CD14-positive monocyte (primary cell): ENCODE data around the gene CYP2A6. TPM values are rescaled to one million over a fixed set of nuclear protein-coding genes. Genes with fewer than 3 reads are reported as not detected.

Experiments used
- DNase-seq, 3 donors: peaks; one replicate each; pipeline ENCODE4 v3.0.0-alpha.2; 2011 to 2022
- H2AFZ ChIP-seq: 2 replicates; pipeline ENCODE4 v1.6.0; 2012; ENCODE audit warnings: mild to moderate bottlenecking, low read depth, low read length, inconsistent platforms; ENCODE audit not compliant: insufficient read depth, poor library complexity, severe bottlenecking
- H3K27ac ChIP-seq, 2 donors: 1 replicate in 1 of 2; 2 replicates in 1 of 2; pipeline ENCODE4 v1.5.1; 2012 to 2013; ENCODE audit warnings: low read length in 2 of 2, control low read depth in 1 of 2, inconsistent platforms in 1 of 2, low read depth in 1 of 2, mild to moderate bottlenecking in 1 of 2
- H3K27me3 ChIP-seq, 2 donors: one replicate each; pipeline versions ENCODE4 v1.6.0 to v1.6.1; 2011 to 2013; ENCODE audit warnings: low read length in 2 of 2; ENCODE audit not compliant: control insufficient read depth in 2 of 2, insufficient read depth in 2 of 2
- H3K36me3 ChIP-seq, 2 donors: replicated peaks in 1 of 2; 1 replicate in 1 of 2; 2 replicates in 1 of 2; pipeline versions ENCODE4 v1.5.1 to v1.6.1; 2012 to 2013; ENCODE audit warnings: low read length in 2 of 2, control low read depth in 1 of 2, inconsistent platforms in 1 of 2, mild to moderate bottlenecking in 1 of 2; ENCODE audit not compliant: insufficient read depth in 2 of 2, control insufficient read depth in 1 of 2
- H3K4me1 ChIP-seq, 2 donors: 1 replicate in 1 of 2; 2 replicates in 1 of 2; pipeline versions ENCODE4 v1.5.1 to v1.6.1; 2012 to 2013; ENCODE audit warnings: low read length in 2 of 2, control low read depth in 1 of 2, inconsistent platforms in 1 of 2, mild to moderate bottlenecking in 1 of 2, moderate library complexity in 1 of 2; ENCODE audit not compliant: insufficient read depth in 2 of 2, control insufficient read depth in 1 of 2
- H3K4me2 ChIP-seq: replicated peaks from 2 replicates; pipeline ENCODE3; 2012; ENCODE audit warnings: low read length, moderate library complexity, mild to moderate bottlenecking; ENCODE audit not compliant: poor library complexity, severe bottlenecking; ENCODE audit errors: extremely low read depth
- H3K4me3 ChIP-seq, 3 experiments: fragments of 200-600 bp in 1 of 3; sonication (generic) in 1 of 3; replicated peaks in 1 of 3; 1 replicate in 2 of 3; 2 replicates in 1 of 3; pipeline ENCODE4 v1.5.1; 2011 to 2013; ENCODE audit warnings: low read length in 3 of 3, mild to moderate bottlenecking in 3 of 3, control low read depth in 2 of 3, low read depth in 2 of 3, inconsistent platforms in 1 of 3, moderate library complexity in 1 of 3
- H3K79me2 ChIP-seq: 2 replicates; pipeline ENCODE4 v1.6.0; 2012; ENCODE audit warnings: mild to moderate bottlenecking, control low read depth, inconsistent platforms, low read length, moderate library complexity; ENCODE audit not compliant: insufficient read depth
- H3K9ac ChIP-seq: 2 replicates; pipeline ENCODE4 v1.6.0; 2017; ENCODE audit warnings: low read length, mild to moderate bottlenecking; ENCODE audit not compliant: insufficient read depth, poor library complexity, severe bottlenecking
- H3K9me3 ChIP-seq, 2 donors: replicated peaks in 1 of 2; 1 replicate in 1 of 2; 2 replicates in 1 of 2; pipeline versions ENCODE4 v1.5.1 to v1.6.1; 2012 to 2013; ENCODE audit warnings: low read length in 2 of 2, control low read depth in 1 of 2; ENCODE audit not compliant: control insufficient read depth in 1 of 2, insufficient read depth in 1 of 2
- H4K20me1 ChIP-seq: 2 replicates; pipeline ENCODE4 v1.6.0; 2012; ENCODE audit warnings: mild to moderate bottlenecking, low read length, control low read depth, moderate library complexity; ENCODE audit not compliant: insufficient read depth
- H3K27ac Mint-ChIP-seq, 7 donors: one replicate each; pipeline ENCODE4 v1.8.0; 2020; ENCODE audit warnings: mild to moderate bottlenecking in 7 of 7, mixed read lengths in 7 of 7, moderate library complexity in 6 of 7, inconsistent platforms in 2 of 7
- H3K27me3 Mint-ChIP-seq, 3 donors: one replicate each; pipeline ENCODE4 v1.8.0; 2021 to 2022; ENCODE audit warnings: low read depth in 3 of 3, mild to moderate bottlenecking in 3 of 3, mixed read lengths in 3 of 3, moderate library complexity in 3 of 3, inconsistent platforms in 1 of 3
- H3K36me3 Mint-ChIP-seq, 2 donors: one replicate each; pipeline ENCODE4 v1.8.0; 2020; ENCODE audit warnings: mixed read lengths in 2 of 2, inconsistent platforms in 1 of 2, mild to moderate bottlenecking in 1 of 2
- H3K4me1 Mint-ChIP-seq: one replicate; pipeline ENCODE4 v1.8.0; 2020; ENCODE audit warnings: mild to moderate bottlenecking, mixed read lengths
- H3K4me3 Mint-ChIP-seq, 2 donors: one replicate each; pipeline ENCODE4 v1.8.0; 2020; ENCODE audit warnings: mild to moderate bottlenecking in 2 of 2, mixed read lengths in 2 of 2, moderate library complexity in 1 of 2
- H3K9me3 Mint-ChIP-seq, 7 donors: one replicate each; pipeline ENCODE4 v1.8.0; 2020 to 2022; ENCODE audit warnings: mixed read lengths in 7 of 7, mild to moderate bottlenecking in 6 of 7, moderate library complexity in 6 of 7, inconsistent platforms in 2 of 7
- CTCF ChIP-seq: fragments of 200-600 bp; IDR thresholded peaks from one replicate; pipeline ENCODE4 v1.8.0; 2022; ENCODE audit warnings: antibody characterized with exemption, mild to moderate bottlenecking
- WGBS: methylation state at CpG from one replicate; pipeline ENCODE4 v1.1.5; 2013; ENCODE audit warnings: missing lambda C conversion rate; ENCODE audit not compliant: insufficient coverage; 5-methylcytosine and 5-hydroxymethylcytosine counted together
- intact Hi-C, 2 donors: fragments of 100-400 bp; cut with micrococcal nuclease; formaldehyde crosslinking; loops; one replicate each; pipeline versions ENCODE4 v1.15.0 to v1.15.1; 2023
- polyA plus RNA-seq, 3 donors: library from polyadenylated mRNA; depleted of rRNA in 1 of 3; unstranded in 2 of 3; stranded (reverse) in 1 of 3; fragments of 300-500 nt in 2 of 3; fragments of >200 nt in 1 of 3; fragmentation: Illumina TruSeq in 2 of 3; gene quantifications; 1 replicate in 2 of 3; 2 replicates in 1 of 3; pipeline ENCODE4 v1.2.3, GENCODE V29; 2012 to 2021

The CYP2A6 gene
- polyA plus RNA-seq, 3 donors = not detected

- Histone ChIP-seq H4K20me1 (peaks cover 66% of the 10 kb centered on the region), H3K9me3 (no peaks in the 10 kb centered on the region), H3K9ac (no peak overlapping the region), H3K79me2 (peaks cover 69% of the 10 kb centered on the region), H2AFZ (no peak overlapping the region), H3K27me3 (no peaks in the 10 kb centered on the region), H3K4me1 (peaks cover 63 to 66% of the 10 kb centered on the region in 2 donors), H3K4me2 (peak overlapping the region; percentile 94), H3K4me3 (peak overlapping the region in 1 of 3 experiments; percentile 94), H3K36me3 (peaks cover 38 to 56% of the 10 kb centered on the region in 2 donors), H3K27ac (no peak overlapping the region)
- peaks cover 42 to 57% of the 10 kb centered on the region in 2 donors for H3K36me3 Mint-ChIP-seq
- H3K9me3 Mint-ChIP-seq = no peaks in the 10 kb centered on the region
- TF ChIP-seq CTCF = no peak
- peaks cover 79% of the 10 kb centered on the region for H3K4me1 Mint-ChIP-seq
- H3K27ac Mint-ChIP-seq = peak overlapping the region in 1 of 7 donors; percentile 54
- H3K4me3 Mint-ChIP-seq = peak overlapping the region in 1 of 2 donors; percentile 46
- WGBS = 97% methylated on average over 27 of the region's 27 CpGs
- DNase-seq = no peak
- intact Hi-C loops = loop anchor here in 1 of 2 donors (10.0 kb wide), 1 partner anchor 46 kb away; the partner anchor contains the start of genes ACTMAP and SNRPA
- H3K27me3 Mint-ChIP-seq = peaks cover 0 to 3% (median 0%) of the 10 kb centered on the region in 3 donors
These were observed 49.3 kb downstream of the CYP2A6 start for GRCh38 chr19:40800997-40801377.

- DNase-seq = no peak
- Histone ChIP-seq H3K4me2 (peak overlapping the region; percentile 94), H3K27ac (peak overlapping the region; percentile 61 to 83), H3K79me2 (peaks cover 64% of the 10 kb centered on the region), H4K20me1 (peaks cover 61% of the 10 kb centered on the region), H3K9me3 (no peaks in the 10 kb centered on the region), H3K27me3 (no peaks in the 10 kb centered on the region), H3K4me1 (peaks cover 61 to 62% of the 10 kb centered on the region in 2 donors), H3K36me3 (peaks cover 36 to 53% of the 10 kb centered on the region in 2 donors), H2AFZ (no peak overlapping the region), H3K9ac (peak overlapping the region; percentile 72), H3K4me3 (peak overlapping the region; percentile 94)
- H3K4me3 Mint-ChIP-seq = peak overlapping the region; percentile 91 to 96
- H3K4me1 Mint-ChIP-seq = peaks cover 75% of the 10 kb centered on the region
- peak overlapping the region; percentile 83 to 97 (median 90) for H3K27ac Mint-ChIP-seq
- no peaks in the 10 kb centered on the region for H3K9me3 Mint-ChIP-seq
- 90% methylated on average over 23 of the region's 27 CpGs for WGBS
- TF ChIP-seq CTCF = no peak
- intact Hi-C loops = loop anchor here in 1 of 2 donors (10.0 kb wide), 1 partner anchor 46 kb away; the partner anchor contains the start of genes ACTMAP and SNRPA
- H3K36me3 Mint-ChIP-seq = peaks cover 41 to 60% of the 10 kb centered on the region in 2 donors
- peaks cover 0 to 3% (median 0%) of the 10 kb centered on the region in 3 donors for H3K27me3 Mint-ChIP-seq
These were observed 49.8 kb downstream of the CYP2A6 start for GRCh38 chr19:40800339-40800996.
